HG03378 (cell line): ENCODE data around the gene USP28.
"Not testable (repeated sequence)": the region's sequence is repeated elsewhere in the genome, so short reads cannot be mapped to it uniquely, and the experiment has no call there.

ENCODE experiments used
- ATAC-seq: cut with Tn5 transposase; IDR thresholded peaks from one replicate; pipeline ENCODE4 v1.9.1; 2021; ENCODE audit warnings: mild to moderate bottlenecking, moderate library complexity; ENCODE audit not compliant: unreplicated experiment

The USP28 gene, protein sequence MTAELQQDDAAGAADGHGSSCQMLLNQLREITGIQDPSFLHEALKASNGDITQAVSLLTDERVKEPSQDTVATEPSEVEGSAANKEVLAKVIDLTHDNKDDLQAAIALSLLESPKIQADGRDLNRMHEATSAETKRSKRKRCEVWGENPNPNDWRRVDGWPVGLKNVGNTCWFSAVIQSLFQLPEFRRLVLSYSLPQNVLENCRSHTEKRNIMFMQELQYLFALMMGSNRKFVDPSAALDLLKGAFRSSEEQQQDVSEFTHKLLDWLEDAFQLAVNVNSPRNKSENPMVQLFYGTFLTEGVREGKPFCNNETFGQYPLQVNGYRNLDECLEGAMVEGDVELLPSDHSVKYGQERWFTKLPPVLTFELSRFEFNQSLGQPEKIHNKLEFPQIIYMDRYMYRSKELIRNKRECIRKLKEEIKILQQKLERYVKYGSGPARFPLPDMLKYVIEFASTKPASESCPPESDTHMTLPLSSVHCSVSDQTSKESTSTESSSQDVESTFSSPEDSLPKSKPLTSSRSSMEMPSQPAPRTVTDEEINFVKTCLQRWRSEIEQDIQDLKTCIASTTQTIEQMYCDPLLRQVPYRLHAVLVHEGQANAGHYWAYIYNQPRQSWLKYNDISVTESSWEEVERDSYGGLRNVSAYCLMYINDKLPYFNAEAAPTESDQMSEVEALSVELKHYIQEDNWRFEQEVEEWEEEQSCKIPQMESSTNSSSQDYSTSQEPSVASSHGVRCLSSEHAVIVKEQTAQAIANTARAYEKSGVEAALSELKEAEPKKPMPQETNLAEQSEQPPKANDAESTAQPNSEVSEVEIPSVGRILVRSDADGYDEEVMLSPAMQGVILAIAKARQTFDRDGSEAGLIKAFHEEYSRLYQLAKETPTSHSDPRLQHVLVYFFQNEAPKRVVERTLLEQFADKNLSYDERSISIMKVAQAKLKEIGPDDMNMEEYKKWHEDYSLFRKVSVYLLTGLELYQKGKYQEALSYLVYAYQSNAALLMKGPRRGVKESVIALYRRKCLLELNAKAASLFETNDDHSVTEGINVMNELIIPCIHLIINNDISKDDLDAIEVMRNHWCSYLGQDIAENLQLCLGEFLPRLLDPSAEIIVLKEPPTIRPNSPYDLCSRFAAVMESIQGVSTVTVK

DNA sequence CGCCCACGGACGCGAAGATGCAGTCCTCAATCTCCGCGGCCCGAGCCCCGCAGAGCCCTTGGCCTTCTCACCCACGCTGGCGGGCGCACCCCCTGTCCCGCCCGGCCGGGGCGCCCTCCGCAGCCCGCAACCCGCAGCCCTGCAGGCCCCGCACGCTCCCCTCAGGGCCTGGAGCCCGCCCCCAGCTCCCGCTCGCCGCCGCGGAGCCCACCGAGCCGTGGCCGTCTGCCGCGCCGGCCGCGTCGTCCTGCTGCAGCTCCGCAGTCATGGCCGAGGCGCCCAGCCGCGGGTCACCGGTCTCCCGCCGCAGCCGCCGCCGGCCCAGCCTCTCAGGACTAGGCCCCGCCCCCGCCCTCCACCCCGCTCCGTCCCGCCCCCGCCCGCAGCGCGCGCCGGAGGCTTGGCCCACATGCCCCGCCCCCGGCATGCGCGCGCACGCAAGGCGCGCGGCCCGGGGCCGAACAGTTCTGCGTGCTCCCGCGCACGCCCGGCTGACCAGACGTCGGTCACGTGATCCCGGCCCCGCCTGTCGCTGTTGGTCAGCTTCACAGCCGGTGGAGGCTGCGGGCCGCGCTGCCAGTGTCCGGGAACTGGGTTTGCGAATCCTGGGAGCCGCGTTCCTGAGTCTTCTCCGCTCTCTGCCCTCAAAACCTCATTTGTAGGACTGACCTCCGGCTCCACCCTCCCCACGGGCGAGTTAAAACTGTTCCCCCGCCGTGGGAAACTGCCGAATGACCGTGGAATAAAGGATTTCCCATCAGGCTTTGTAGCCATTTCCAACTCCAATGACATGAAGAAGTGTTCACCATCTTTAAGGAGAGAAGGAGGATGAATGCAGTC lies at the start of gene USP28:
TSS of gene USP28 (minus strand) at position 339 of the 840 bp plus-strand sequence. CDS start at position 268, 71 bp downstream.
- peak; percentile 59 for ATAC-seq

DNA sequence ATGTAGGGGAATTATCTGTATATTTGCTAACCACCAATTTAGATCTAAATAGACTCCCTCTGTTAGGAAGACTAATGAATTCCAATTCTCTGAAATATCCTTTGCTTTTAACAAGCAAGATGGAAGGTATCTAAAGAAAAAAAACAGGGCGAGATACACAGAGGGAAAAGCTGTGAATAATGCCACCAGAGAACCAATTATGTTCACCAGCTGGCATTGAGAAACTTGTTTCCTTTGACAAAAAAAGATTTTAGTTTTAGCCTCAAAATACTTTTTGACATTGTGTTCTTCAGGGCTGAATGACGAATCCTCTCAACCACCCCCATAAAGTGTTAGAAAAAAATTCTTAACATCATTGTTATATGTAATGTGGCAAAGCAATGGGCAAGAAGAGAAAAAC lies 48.2 kb upstream of the USP28 start:
- ATAC-seq, result no peak

DNA sequence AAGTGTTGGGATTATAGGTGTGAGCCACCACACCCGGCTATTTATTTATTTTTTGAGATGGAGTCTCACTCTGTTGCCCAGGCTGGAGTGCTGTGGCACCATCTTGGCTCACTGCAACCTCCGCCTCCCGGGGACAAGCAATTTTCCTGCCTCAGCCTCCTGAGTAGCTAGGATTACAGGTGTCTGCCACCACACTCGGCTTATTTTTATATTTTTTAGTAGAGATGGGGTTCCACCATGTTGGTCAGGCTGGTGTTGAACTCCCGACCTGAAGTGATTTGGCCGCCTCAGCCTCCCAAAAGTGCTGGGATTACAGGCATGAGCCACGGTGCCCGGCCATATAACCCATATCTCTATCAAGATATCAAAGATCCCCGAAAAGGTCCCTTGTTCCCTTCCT lies 36.1 kb upstream of the USP28 start:
- ATAC-seq, result not testable (repeated sequence)

DNA sequence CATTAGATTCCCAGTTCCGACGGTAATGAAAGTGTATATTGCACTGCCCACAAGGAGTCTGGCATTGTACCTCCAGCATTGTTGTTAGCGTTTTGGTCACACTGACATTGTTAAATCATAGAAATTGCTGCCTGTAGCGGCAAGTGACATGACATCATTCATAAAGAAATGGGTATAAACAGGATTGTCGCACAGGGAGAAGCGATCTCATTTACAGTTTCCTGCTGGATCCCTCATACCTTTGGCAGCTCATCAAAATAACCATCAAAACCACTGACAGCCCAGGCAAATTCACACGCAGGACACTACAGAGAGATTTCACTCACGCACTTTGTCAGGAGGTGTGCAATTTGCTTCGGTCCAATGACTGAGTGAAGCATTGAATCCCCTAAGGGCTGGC lies 32.7 kb upstream of the USP28 start:
- ATAC-seq, result no peak

DNA sequence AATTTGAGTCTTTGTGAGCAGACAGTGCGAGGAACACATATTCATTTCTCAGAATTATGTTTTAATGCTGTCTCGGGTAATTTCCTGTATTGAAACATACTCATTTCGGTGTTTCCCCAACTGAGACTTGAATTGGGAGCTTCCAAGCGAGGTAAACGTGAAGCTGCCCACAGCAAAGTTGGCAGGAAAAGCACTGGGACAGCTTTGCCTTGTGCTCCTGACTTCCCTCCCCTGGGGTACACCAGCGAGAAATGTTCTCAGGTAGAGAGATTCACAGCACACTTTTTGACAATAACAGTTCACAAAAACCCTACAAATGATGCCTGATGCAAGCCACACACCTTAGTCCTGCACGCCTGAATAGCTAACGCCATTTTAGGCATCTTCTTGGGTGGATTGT lies 32.3 kb upstream of the USP28 start:
- no peak for ATAC-seq

DNA sequence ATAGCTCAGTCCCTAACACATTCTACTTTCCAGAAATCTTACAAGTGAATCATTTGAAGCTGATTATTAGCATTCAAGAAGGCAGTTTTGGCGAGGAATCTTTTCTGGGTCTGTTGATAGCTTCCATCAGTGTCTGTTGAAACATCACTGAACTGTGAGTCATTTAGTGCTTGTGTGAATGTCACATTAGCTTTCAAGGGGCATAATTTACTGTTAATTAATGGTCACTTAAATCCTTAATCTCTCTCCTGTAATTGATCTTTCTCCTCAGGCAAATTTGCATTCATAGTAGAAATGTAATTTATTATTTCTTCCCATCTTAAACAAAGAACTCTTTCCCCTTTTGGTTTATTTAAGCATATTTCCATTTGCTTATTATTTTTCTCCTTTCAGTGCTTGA lies 31.8 kb upstream of the USP28 start:
- no peak for ATAC-seq

DNA sequence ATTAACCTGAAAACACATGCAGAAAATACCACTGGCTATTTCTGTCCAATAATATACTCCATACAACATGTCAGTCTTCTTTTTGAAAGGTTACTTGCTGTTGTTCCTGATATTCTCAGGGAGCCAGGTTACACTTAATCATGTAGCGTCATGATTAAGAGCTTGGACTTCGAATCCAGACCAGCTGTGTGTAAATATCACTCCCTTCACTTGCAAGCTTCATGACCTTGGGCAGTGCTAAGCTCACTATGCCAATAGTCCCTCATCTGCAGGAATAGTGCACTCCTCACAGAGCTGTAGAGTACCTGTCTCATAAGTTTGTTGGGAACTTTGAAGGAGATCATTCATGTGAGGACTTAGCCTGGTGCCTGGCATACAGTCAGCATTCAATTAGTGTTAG lies 31.1 kb upstream of the USP28 start:
- ATAC-seq, result no peak

DNA sequence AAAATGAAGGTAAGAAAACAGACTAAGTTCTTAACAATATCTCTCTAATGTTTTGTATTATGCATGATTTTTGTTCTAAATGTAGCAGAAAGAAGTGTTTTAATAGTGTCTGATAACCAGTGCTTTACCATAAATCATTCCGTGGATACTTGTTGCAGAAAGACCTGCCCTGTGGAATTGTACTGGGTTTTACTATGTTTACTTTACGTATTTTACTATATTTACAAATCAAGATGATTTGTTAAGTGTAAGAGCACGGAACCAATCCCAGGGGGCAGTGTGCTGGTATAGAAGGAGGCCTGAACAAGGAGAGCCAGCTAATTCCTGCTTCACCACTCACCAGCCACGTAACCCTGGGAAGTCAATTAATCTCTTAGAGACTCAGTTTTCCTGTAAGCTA lies 30.7 kb upstream of the USP28 start:
- ATAC-seq, result no peak

DNA sequence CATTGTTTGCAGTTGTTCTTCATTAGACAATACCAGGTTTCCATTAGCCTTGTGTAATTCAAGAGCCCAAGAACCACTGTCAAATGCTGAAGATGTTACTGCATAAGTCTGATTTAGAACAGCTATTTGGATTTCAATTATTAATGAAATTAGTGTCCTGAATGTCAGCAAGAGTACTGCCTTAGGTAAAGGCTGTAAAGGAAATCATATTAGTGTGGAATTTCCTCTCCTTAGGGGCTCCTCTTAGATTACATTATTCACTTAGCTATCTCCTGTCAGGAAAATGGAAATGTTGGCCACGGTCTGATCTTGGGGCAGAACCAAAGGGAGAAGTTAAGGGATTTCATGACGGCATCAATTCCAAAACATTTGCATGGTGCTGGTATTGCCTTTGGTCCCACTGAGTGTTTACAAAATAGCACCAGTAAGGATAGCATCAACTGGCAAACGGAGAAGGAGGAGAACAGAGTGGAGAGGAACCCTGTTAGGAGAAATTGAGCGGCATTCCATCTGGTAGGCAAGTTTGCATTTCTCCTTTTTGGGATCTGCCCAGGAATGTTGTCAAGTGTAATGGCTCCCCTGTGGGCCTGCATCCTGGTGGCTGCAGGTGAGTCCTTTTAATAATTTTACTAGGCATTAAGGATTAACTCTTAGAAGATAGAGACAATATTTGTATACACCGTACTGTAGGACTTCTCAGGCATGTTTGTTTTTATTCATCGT lies 29.2 kb upstream of the USP28 start, which contains the start of gene HTR3B:
TSS of gene HTR3B (plus strand) at position 418 of the 723 bp plus-strand sequence. CDS start at position 556, 138 bp downstream.
- no peak for ATAC-seq

DNA sequence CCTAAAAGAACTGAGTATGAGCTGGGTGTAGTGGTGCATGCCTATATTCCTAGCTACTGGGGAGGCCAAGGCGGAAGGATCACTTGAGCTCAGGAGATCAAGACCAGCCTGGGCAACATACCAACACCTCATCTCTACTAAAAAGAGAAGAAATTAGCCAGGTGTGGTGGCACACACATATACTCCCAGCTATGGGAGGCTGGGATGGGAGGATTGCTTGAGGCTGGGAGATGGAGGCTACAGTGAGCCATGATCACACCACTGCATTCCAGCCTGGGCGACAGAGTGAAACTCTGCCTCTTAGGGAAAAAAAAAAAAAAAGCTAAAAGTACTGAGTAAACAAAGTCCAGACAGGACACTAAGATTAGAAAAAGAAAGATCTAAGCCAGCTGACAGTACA lies 25.8 kb upstream of the USP28 start:
- ATAC-seq, result no peak

DNA sequence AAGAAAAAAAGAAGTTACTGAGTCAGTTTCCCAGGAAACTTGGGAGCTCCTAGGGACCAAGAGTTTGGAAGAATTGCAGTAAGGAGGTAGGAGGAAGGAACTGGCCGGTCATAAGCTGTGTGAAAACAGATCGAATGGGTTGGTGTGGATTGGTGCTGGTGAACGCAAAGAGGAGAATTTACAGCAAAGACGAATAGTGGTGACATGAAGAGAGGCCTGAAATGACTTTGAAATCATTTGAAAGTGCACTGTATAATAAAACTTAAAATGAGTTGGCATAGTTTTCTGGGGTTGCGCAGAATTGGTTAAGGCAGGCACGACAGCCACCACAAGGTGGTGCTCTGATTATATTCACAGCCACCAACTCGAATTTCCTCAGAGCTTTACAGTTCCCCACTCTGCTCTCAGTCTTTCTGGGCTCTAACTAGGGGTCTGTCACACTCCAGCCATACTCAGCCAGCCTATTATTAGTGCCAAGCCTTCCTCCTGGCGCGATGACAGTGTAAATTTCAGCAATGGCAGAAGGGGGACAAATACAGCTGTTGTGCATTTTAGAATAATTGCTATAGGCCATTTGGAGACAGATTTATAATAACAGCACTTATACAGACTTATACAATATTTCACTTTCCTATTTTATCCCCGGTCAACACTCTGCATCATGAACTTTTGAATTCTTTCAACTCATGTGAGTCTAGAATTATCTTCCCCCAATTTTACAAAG lies 20.9 kb upstream of the USP28 start:
- ATAC-seq, result no peak

DNA sequence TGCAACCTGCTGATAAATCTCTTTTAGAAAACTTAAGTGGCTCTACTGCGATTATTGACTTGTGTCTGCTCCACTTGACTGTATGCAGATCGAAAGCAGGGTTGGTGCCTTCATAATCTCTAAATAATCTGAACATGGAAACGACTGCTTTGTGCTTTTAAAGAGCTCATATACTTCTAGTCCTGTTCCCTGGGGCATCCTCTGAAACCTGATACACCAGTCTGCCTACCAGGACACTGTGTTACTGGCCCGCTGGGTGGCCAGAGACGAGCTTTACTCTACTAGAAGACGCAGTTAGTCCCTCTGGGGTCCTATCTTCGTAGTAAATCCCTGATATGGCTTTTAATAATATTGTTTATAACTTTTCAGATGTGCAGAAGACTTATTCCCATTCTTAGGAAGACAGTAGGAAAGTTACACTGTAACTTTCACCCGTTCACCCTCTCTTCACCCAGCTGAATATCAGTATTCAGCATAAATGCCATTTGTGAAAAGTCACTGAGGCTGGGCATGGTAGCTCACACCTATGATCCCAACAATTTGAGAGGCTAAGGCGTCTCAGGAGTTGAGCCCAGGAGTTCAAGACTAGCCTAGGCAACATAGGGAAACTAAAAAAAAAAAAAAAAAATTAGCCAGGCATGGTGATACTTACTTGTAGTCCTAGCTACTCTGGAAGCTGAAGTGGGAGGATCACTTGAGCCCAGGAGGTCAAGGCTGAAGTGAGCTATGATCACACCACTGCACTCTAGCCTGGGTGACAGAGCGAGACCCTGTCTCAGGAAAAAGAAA lies 20.2 kb upstream of the USP28 start:
- ATAC-seq, result no peak

DNA sequence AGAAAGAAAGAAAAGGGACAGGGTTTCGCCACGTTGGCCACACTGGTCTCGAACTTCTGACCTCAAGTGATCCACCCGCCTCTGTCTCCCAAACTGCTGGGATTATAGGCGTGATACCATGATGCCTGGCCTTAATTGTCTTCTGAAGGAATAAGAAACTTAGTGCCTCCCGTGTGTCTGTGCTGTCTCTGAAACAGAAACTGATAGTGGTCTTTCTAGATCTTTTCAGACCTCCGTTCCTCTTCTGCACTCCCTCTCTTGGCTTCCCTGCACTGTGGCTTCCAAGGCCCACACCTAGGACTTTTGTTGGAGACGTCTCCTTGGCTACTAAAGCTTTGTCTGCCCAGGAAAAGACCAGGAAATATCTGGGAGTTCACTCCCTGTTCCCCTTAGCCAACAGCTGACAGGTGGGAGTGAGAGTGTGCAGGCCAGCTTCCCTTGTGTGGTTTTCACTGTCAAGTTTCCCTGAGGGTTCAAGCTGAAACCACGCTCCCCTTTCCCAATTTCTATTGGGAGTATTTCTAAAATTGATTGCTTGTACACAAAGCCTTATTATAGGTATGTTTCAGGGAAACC lies 19.1 kb upstream of the USP28 start:
- no peak for ATAC-seq

DNA sequence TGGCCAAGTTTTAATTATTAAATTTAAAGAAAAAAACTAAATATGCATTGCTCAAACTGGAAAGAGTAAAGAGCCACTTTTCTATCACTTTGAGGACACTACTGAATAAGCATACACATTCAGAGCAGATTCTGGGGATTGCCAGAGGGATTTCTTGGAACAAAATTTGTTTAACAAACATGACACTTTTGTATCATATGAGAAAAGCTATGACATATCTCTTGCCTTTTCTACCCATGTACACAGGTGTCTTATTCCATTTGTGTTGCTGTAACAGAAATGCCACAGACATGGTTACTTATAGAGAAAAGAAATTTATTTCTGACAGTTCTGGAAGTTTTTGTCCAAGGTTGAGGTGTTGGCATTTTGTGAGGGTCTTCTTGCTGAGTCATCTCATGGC lies 13.5 kb upstream of the USP28 start:
- ATAC-seq, result no peak

DNA sequence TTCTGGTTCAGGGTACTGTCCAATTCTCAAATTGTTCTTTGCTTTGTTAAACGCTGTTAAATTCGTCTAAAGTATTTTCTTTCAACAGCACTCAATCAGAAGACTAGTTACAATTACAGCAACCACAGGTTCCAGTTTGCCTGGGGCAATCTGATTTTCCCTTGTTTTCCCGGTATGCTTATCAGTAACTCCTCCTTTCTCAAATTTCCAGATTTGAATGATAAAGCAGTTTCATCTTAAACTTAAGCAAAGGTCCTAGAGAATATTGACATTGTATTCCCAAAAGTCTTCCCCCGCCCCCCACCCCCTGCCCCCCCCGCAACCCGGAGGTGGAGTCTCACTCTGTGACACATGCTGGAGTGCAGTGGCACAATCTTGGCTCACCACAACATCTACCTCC lies 10.5 kb upstream of the USP28 start:
- no peak for ATAC-seq

DNA sequence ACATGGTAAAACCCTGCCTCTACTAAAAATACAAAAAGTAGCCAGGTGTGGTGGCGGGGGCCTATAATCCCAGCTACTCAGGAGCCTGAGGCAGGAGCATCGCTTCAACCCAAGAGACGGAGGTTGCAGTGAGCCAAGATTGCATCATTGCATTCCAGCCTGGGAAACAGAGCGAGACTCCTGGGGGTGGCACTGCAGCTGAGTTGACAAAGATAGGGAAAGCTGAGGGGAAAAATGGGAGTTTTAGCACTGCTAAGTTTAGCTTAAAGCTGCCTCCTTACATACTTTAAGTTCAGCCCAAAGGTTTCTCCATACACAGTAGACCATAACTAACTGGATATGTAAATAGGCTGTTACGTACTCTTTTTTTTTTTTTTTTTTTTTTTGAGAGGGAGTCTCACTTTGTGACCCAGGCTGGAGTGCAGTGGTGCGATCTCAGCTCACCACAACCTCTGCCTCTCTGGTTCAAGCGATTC lies 9.0 kb upstream of the USP28 start:
- no peak for ATAC-seq

DNA sequence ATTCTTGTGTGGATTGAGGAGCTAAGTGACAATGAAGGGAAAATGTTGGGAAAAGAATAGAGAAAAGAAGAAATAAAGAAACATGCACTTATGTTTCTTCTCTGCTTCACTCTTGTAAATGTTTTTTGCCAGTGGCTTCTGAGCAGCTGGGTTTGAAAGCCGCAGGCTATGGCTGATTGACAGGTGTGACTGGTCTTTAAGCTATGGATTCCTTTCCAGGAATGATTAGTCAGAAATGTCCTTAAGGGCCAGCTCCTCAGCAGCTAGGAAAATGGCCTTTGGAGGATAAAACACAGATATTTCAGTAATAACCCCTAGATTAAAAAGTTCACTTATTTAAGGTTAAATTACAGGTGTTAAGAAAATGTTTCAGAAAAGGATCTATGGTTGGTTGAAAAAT lies 6.5 kb upstream of the USP28 start:
- no peak for ATAC-seq

DNA sequence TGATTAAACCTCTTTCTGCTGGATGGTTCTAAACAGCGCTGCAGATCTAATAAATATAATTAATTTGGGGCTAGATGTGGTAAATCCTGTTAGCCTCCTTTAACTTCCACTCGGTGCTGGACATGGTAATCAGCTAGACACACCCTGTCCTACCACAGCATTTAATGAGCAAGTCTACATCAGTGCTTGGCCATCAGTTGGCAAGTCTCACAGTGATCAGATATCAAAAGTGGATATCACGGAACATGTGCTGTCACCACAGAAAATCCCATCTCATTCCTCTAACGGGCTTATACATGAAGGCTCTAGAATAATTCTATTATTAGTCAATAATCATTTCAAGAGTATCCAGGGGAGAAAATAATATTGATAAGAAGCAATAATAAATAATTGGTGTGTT lies 5.6 kb upstream of the USP28 start:
- no peak for ATAC-seq
